ENCODE measurements around the gene SMTNL1. TPM values are rescaled to one million over a fixed set of nuclear protein-coding genes. Genes with fewer than 3 reads are reported as not detected.

Gene SMTNL1
- total RNA-seq, 1 donor from 2014 or later, result not detected

GRCh38 chr11:57597461-57597915 is 60.1 kb downstream of the SMTNL1 start, which contains the start of gene SERPING1:
SERPING1 (plus strand) TSS chr11:57597685; CDS start chr11:57598271, 586 bp downstream.
- DNase-seq, result peak; percentile 79
- intact Hi-C loops (cut with micrococcal nuclease), result no loop called here
- Histone ChIP-seq H3K4me3 (peak within 1 kb of the TSS; percentile 70), H3K36me3 (peaks cover 7% of the 10 kb centered on the region), H3K9me3 (replicated peaks) (no peaks in the 10 kb centered on the region), H3K4me1 (peaks cover 27% of the 10 kb centered on the region), H3K27me3 (ENCODE audit: low read depth) (peaks cover 25% of the 10 kb centered on the region), H3K27ac (replicated peaks) (peak within 1 kb of the TSS; percentile 93)
- no peak for TF ChIP-seq CTCF (IDR thresholded peaks at IDR 0.05; ENCODE audit: borderline replicate concordance)

- Histone ChIP-seq H3K9me3 (replicated peaks) (no peaks in the 10 kb centered on the region), H3K27ac (replicated peaks) (peak overlapping the region; percentile 93), H3K4me3 (peak overlapping the region; percentile 70), H3K27me3 (ENCODE audit: low read depth) (peaks cover 24% of the 10 kb centered on the region), H3K36me3 (peaks cover 14% of the 10 kb centered on the region), H3K4me1 (peaks cover 27% of the 10 kb centered on the region)
- intact Hi-C loops (cut with micrococcal nuclease), result no loop called here
- TF ChIP-seq CTCF (IDR thresholded peaks at IDR 0.05; ENCODE audit: borderline replicate concordance), result no peak
- DNase-seq, result peak; percentile 86
Measured at GRCh38 chr11:57597916-57598830, 60.8 kb downstream of the SMTNL1 start.

GRCh38 chr11:57598831-57599155 is 61.4 kb downstream of the SMTNL1 start:
- H3K36me3 ChIP-seq, result peaks cover 16% of the 10 kb centered on the region
- H3K27me3 ChIP-seq (ENCODE audit: low read depth), result peaks cover 24% of the 10 kb centered on the region
- no peak for TF ChIP-seq CTCF (IDR thresholded peaks at IDR 0.05; ENCODE audit: borderline replicate concordance)
- DNase-seq, result no peak
- H3K9me3 ChIP-seq (replicated peaks), result no peaks in the 10 kb centered on the region
- peak overlapping the region; percentile 70 for H3K4me3 ChIP-seq
- peaks cover 27% of the 10 kb centered on the region for H3K4me1 ChIP-seq
- intact Hi-C loops (cut with micrococcal nuclease), result no loop called here
- peak overlapping the region; percentile 93 for H3K27ac ChIP-seq (replicated peaks)

- H3K4me1 ChIP-seq, result peaks cover 32% of the 10 kb centered on the region
- intact Hi-C loops (cut with micrococcal nuclease), result no loop called here
Measured at GRCh38 chr11:57599381-57599780, 62.0 kb downstream of the SMTNL1 start.

More at GRCh38 chr11:57599381-57599780, 62.0 kb downstream of the SMTNL1 start:
- Histone ChIP-seq H3K27ac (replicated peaks) (peak overlapping the region; percentile 93), H3K9me3 (replicated peaks) (no peaks in the 10 kb centered on the region), H3K4me3 (peak overlapping the region; percentile 70), H3K36me3 (peaks cover 16% of the 10 kb centered on the region), H3K27me3 (ENCODE audit: low read depth) (peaks cover 26% of the 10 kb centered on the region)
- no peak for TF ChIP-seq CTCF (IDR thresholded peaks at IDR 0.05; ENCODE audit: borderline replicate concordance)
- no peak for DNase-seq

Other genes with a start within 250 kb of the SMTNL1 start
- 32.6 TPM for gene TNKS1BP1, start 212.6 kb upstream of the SMTNL1 start, total RNA-seq
- 34.6 TPM for gene SSRP1, start 201.7 kb upstream of the SMTNL1 start, total RNA-seq
- gene P2RX3, start 199.2 kb upstream of the SMTNL1 start, total RNA-seq, result 1.4 TPM
- not detected for gene PRG3, start 156.4 kb upstream of the SMTNL1 start, total RNA-seq
- gene PRG2, start 146.9 kb upstream of the SMTNL1 start, total RNA-seq, result not detected
- 21.0 TPM for gene SLC43A3, start 110.5 kb upstream of the SMTNL1 start, total RNA-seq
- gene RTN4RL2, start 77.1 kb upstream of the SMTNL1 start, total RNA-seq, result 1.3 TPM
- 4.3 TPM for gene SLC43A1, start 21.9 kb upstream of the SMTNL1 start, total RNA-seq
- gene TIMM10, start 6.8 kb upstream of the SMTNL1 start, total RNA-seq, result 61.0 TPM
- gene UBE2L6, start 30.1 kb downstream of the SMTNL1 start, total RNA-seq, result 19.0 TPM
- gene SERPING1, start 60.1 kb downstream of the SMTNL1 start, total RNA-seq, result 94.6 TPM
- gene YPEL4, start 112.3 kb downstream of the SMTNL1 start, total RNA-seq, result 0.55 TPM
- 6.0 TPM for gene CLP1, start 120.2 kb downstream of the SMTNL1 start, total RNA-seq
- gene ZDHHC5, start 130.5 kb downstream of the SMTNL1 start, total RNA-seq, result 45.8 TPM
- gene MED19, start 174.6 kb downstream of the SMTNL1 start, total RNA-seq, result 9.4 TPM
- 64.3 TPM for gene TMX2, start 175.0 kb downstream of the SMTNL1 start, total RNA-seq
- 78.8 TPM for gene SELENOH, start 203.9 kb downstream of the SMTNL1 start, total RNA-seq
- gene BTBD18, start 214.2 kb downstream of the SMTNL1 start, total RNA-seq, result not detected
- gene CTNND1, start 224.2 kb downstream of the SMTNL1 start, total RNA-seq, result 58.9 TPM